ENCODE results near the gene TRIM28. TPM values are rescaled to one million over a fixed set of nuclear protein-coding genes. Genes with fewer than 3 reads are reported as not detected.

TRIM28 gene
- total RNA-seq, 4 donors from 2014 or later, result 150 to 198 (median 179) TPM

- Histone ChIP-seq H3K4me3 (no peak overlapping the region), H3K4me1 (peaks cover 25 to 54% (median 30%) of the 10 kb centered on the region in 3 donors), H3K36me3 (peaks cover 41 to 87% (median 55%) of the 10 kb centered on the region in 3 donors), H3K9me3 (no peaks in the 10 kb centered on the region), H3K27ac (no peak overlapping the region), H3K27me3 (no peaks in the 10 kb centered on the region)
- intact Hi-C loops (cut with DNase I), result no loop called here
- whole genome bisulfite sequencing, 2 donors, result 80 to 94% methylated on average over 1 to 6 of the region's 20 CpGs
- TF ChIP-seq CTCF (IDR thresholded peaks at IDR 0.05) (no peak), POLR2A (IDR thresholded peaks at IDR 0.05) (no peak)
- no peak for DNase-seq
These were observed 5.2 kb downstream of the TRIM28 start for GRCh38 chr19:58548859-58549663.

GRCh38 chr19:58549664-58550361 is 5.9 kb downstream of the TRIM28 start:
- TF ChIP-seq CTCF (IDR thresholded peaks at IDR 0.05) (no peak), POLR2A (IDR thresholded peaks at IDR 0.05) (no peak)
- intact Hi-C loops (cut with DNase I), result no loop called here
- no peak for DNase-seq
- H3K4me3 ChIP-seq, result no peak overlapping the region
- 80 to 82% methylated on average over 2 to 5 of the region's 11 CpGs for WGBS, 2 donors
- H3K9me3 ChIP-seq, result no peaks in the 10 kb centered on the region
- H3K27ac ChIP-seq, result no peak overlapping the region
- peaks cover 31 to 58% (median 32%) of the 10 kb centered on the region in 3 donors for H3K4me1 ChIP-seq
- H3K27me3 ChIP-seq, result no peaks in the 10 kb centered on the region
- H3K36me3 ChIP-seq, result peaks cover 41 to 87% (median 55%) of the 10 kb centered on the region in 3 donors

- H3K36me3 ChIP-seq, result peaks cover 41 to 85% (median 55%) of the 10 kb centered on the region in 3 donors
- intact Hi-C loops (cut with DNase I), result no loop called here
- no peaks in the 10 kb centered on the region for H3K27me3 ChIP-seq
- H3K4me1 ChIP-seq, result peaks cover 31 to 57% (median 32%) of the 10 kb centered on the region in 3 donors
- H3K27ac ChIP-seq, result no peak overlapping the region
- H3K4me3 ChIP-seq, result no peak overlapping the region
- TF ChIP-seq POLR2A (IDR thresholded peaks at IDR 0.05), result no peak
- TF ChIP-seq CTCF (IDR thresholded peaks at IDR 0.05), result no peak
- H3K9me3 ChIP-seq, result no peaks in the 10 kb centered on the region
- 75 to 83% methylated on average over 8 to 12 of the region's 13 CpGs for WGBS, 2 donors
- no peak for DNase-seq
These were observed 6.7 kb downstream of the TRIM28 start for GRCh38 chr19:58550362-58551122.

- intact Hi-C loops (cut with DNase I), result no loop called here
- TF ChIP-seq POLR2A (IDR thresholded peaks at IDR 0.05) (no peak), CTCF (IDR thresholded peaks at IDR 0.05) (no peak)
- Histone ChIP-seq H3K27me3 (no peaks in the 10 kb centered on the region), H3K4me3 (no peak overlapping the region), H3K9me3 (no peaks in the 10 kb centered on the region), H3K27ac (no peak overlapping the region), H3K4me1 (peaks cover 27 to 57% (median 32%) of the 10 kb centered on the region in 3 donors), H3K36me3 (peaks cover 41 to 85% (median 59%) of the 10 kb centered on the region in 3 donors)
- WGBS, 2 donors, result 53 to 60% methylated on average over 1 of the region's 1 CpG
- no peak for DNase-seq
These were observed 7.2 kb downstream of the TRIM28 start for GRCh38 chr19:58551123-58551497.
